Smooth muscle cell (in vitro differentiated cells): ENCODE measurements around the gene OLAH. TPM values are rescaled to one million over a fixed set of nuclear protein-coding genes. Genes with fewer than 3 reads are reported as not detected.

Source experiments
- DNase-seq: peaks from one replicate; lab custom pipeline; 2025; ENCODE audit not compliant: unreplicated experiment; lab: John Stamatoyannopoulos, UW
- H2AFZ ChIP-seq: fragments of 200-600 bp; sonication (generic); 2 replicates; pipeline ENCODE4 v1.6.0; 2016; ENCODE audit warnings: antibody characterized with exemption, low read depth, mild to moderate bottlenecking
- H3F3A ChIP-seq: fragments of 200-600 bp; sonication (generic); 2 replicates; pipeline ENCODE4 v1.6.0; 2017; ENCODE audit warnings: antibody characterized with exemption, low read depth
- H3K27ac ChIP-seq: fragments of 200-600 bp; sonication (generic); 2 replicates; pipeline ENCODE4 v1.5.1; 2016; ENCODE audit warnings: low read depth, mild to moderate bottlenecking
- H3K27me3 ChIP-seq: fragments of 200-600 bp; sonication (generic); 2 replicates; pipeline ENCODE4 v1.6.1; 2016; ENCODE audit warnings: low read depth, mild to moderate bottlenecking
- H3K36me3 ChIP-seq: fragments of 200-600 bp; sonication (generic); 2 replicates; pipeline ENCODE4 v1.5.1; 2016; ENCODE audit warnings: low read depth
- H3K4me1 ChIP-seq: fragments of 200-600 bp; sonication (generic); 2 replicates; pipeline ENCODE4 v1.5.1; 2016; ENCODE audit warnings: low read depth
- H3K4me2 ChIP-seq: fragments of 200-600 bp; sonication (generic); 2 replicates; pipeline ENCODE4 v1.6.0; 2016; ENCODE audit warnings: mild to moderate bottlenecking
- H3K4me3 ChIP-seq: fragments of 200-600 bp; sonication (generic); 2 replicates; pipeline ENCODE4 v1.5.1; 2016; ENCODE audit warnings: mild to moderate bottlenecking
- H3K79me2 ChIP-seq: fragments of 200-600 bp; sonication (generic); 2 replicates; pipeline ENCODE4 v1.6.0; 2016; ENCODE audit warnings: low read depth, mild to moderate bottlenecking
- H3K9ac ChIP-seq: fragments of 200-600 bp; sonication (generic); 2 replicates; pipeline ENCODE4 v1.6.0; 2016; ENCODE audit warnings: low read depth
- H3K9me3 ChIP-seq: fragments of 200-600 bp; sonication (generic); replicated peaks from 2 replicates; pipeline ENCODE4 v1.5.1; 2016; ENCODE audit warnings: low read depth
- H4K20me1 ChIP-seq: fragments of 200-600 bp; sonication (generic); 2 replicates; pipeline ENCODE4 v1.6.0; 2016; ENCODE audit warnings: low read depth
- WGBS: methylation state at CpG from one replicate; pipeline ENCODE4 v1.1.7; 2016; ENCODE audit warnings: low lambda C conversion rate; 5-methylcytosine and 5-hydroxymethylcytosine counted together
- polyA plus RNA-seq: library from polyadenylated mRNA; unstranded; fragments of >200 nt; fragmentation: Nextera tagmentation; extraction: Ambion mirVana; gene quantifications from 2 replicates; pipeline ENCODE4 v1.2.1, GENCODE V29; 2016
- total RNA-seq: library from RNA; depleted of rRNA; stranded (reverse); fragments of >200 nt; gene quantifications from 2 replicates; pipeline ENCODE4 v1.2.3, GENCODE V29; 2014
- TF ChIP-seq, protein P1 (sequence below): fragments of 200-600 bp; sonication (generic); IDR thresholded peaks from 2 replicates; pipeline ENCODE4 v1.5.1; 2017; ENCODE audit warnings: borderline replicate concordance, mild to moderate bottlenecking, antibody characterized with exemption; ENCODE audit not compliant: insufficient read depth, poor library complexity, severe bottlenecking

Gene OLAH
- total and polyA plus RNA-seq, 2 experiments from 2014 or later = not detected

DNA sequence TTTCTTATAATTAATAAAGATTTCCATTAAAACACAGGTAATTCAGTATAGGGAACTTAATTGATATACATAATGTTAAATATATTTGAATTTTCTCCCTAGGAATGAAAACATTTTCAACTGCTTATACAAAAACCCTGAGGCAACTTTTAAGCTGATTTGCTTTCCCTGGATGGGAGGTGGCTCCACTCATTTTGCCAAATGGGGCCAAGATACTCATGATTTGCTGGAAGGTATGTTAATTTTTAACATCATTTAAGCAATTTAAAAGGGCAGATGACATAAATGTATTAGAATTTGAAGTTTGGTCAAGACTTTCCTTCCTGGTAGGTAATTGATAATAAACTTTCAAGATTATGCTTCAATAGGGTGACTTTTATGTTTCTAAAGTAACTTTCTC, 5.8 kb downstream of the OLAH start:
- Histone ChIP-seq H3F3A (no peaks in the 10 kb centered on the region), H3K4me3 (no peak overlapping the region), H3K27me3 (no peaks in the 10 kb centered on the region), H3K9me3 (no peaks in the 10 kb centered on the region), H3K4me2 (no peak overlapping the region), H4K20me1 (no peaks in the 10 kb centered on the region), H2AFZ (no peak overlapping the region), H3K4me1 (no peaks in the 10 kb centered on the region), H3K79me2 (no peaks in the 10 kb centered on the region), H3K9ac (no peak overlapping the region), H3K36me3 (no peaks in the 10 kb centered on the region), H3K27ac (no peak overlapping the region)
- DNase-seq = no peak
- TF ChIP-seq, protein P1, sequence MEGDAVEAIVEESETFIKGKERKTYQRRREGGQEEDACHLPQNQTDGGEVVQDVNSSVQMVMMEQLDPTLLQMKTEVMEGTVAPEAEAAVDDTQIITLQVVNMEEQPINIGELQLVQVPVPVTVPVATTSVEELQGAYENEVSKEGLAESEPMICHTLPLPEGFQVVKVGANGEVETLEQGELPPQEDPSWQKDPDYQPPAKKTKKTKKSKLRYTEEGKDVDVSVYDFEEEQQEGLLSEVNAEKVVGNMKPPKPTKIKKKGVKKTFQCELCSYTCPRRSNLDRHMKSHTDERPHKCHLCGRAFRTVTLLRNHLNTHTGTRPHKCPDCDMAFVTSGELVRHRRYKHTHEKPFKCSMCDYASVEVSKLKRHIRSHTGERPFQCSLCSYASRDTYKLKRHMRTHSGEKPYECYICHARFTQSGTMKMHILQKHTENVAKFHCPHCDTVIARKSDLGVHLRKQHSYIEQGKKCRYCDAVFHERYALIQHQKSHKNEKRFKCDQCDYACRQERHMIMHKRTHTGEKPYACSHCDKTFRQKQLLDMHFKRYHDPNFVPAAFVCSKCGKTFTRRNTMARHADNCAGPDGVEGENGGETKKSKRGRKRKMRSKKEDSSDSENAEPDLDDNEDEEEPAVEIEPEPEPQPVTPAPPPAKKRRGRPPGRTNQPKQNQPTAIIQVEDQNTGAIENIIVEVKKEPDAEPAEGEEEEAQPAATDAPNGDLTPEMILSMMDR = no peak

DNA sequence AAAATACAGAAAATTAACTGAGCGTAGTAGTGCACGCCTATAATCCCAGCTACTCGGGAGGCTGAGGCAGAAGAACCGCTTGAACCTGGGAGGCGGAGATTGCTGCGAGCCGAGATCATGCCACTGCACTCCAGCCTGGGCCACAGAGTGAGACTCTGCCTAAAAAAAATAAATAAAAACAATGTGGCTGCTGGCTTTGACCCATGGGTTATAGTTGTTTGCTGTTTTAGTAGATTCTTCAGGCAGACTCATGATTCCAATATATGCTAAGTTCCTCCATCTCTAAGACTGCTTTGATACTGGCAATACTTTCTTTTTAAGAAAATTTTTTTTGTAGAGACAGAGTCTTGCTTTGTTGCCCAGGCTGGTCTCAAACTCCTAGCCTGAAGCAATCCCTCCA, 8.4 kb downstream of the OLAH start:
- Histone ChIP-seq H3K27ac (no peak overlapping the region), H3K4me2 (no peak overlapping the region), H3K36me3 (no peaks in the 10 kb centered on the region), H3F3A (no peaks in the 10 kb centered on the region), H3K79me2 (no peaks in the 10 kb centered on the region), H3K4me1 (no peaks in the 10 kb centered on the region), H3K27me3 (peaks cover 3% of the 10 kb centered on the region), H3K9ac (no peak overlapping the region), H2AFZ (no peak overlapping the region), H3K9me3 (no peaks in the 10 kb centered on the region), H3K4me3 (no peak overlapping the region), H4K20me1 (no peaks in the 10 kb centered on the region)
- DNase-seq = no peak
- TF ChIP-seq, protein P1 = no peak
- 93% methylated on average over 7 of the region's 7 CpGs for WGBS

DNA sequence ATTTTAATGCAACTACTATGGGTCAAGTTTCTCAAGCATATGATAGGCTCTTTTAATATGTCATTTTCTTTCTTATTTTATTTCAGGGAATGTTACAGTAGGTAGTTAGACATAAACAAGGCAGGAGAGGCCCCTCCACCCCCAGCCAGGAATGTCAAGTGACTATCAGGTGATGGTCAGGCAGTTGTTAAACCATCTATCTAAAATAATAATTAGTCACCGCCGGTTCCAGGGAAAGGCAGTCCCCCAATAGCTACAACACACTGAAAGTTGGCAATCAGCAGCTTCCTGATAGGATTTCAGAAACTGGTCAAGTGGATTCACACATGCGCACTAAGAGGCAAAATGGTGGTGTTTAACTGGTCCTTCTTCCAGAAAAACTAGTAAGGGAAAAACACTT, 9.3 kb downstream of the OLAH start:
- Histone ChIP-seq H3K27ac (no peak overlapping the region), H2AFZ (no peak overlapping the region), H3K4me1 (no peaks in the 10 kb centered on the region), H3F3A (no peaks in the 10 kb centered on the region), H3K4me2 (no peak overlapping the region), H3K9me3 (no peaks in the 10 kb centered on the region), H3K27me3 (peaks cover 3% of the 10 kb centered on the region), H3K79me2 (no peaks in the 10 kb centered on the region), H3K36me3 (no peaks in the 10 kb centered on the region), H4K20me1 (no peaks in the 10 kb centered on the region), H3K9ac (no peak overlapping the region), H3K4me3 (no peak overlapping the region)
- TF ChIP-seq, protein P1 = no peak
- DNase-seq = no peak
- 89% methylated on average over 3 of the region's 3 CpGs for WGBS

DNA sequence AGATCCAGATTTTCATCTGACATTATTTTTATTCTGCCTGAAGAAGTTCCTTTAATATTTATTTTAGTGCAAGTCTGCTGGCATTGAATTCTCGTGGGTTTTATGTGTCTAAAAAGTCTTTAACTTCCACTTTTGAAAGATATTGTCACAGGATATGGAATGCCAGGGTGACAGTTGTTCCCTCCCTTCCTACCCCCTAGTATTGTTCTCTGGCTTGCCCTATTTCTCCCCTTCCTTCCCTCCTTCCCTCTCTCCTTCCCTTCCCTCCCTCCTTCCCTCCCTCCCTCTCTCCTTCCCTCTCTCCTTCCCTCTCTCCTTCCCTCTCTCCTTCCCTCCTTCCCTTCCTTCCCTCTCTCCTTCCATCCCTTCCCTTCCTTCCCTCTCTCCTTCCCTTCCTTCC, 14.9 kb downstream of the OLAH start:
- Histone ChIP-seq H3K79me2 (no peaks in the 10 kb centered on the region), H3F3A (no peaks in the 10 kb centered on the region), H3K4me1 (no peaks in the 10 kb centered on the region), H3K27me3 (peaks cover 3% of the 10 kb centered on the region), H3K36me3 (no peaks in the 10 kb centered on the region), H3K4me3 (no peak overlapping the region), H3K9me3 (no peaks in the 10 kb centered on the region), H3K4me2 (no peak overlapping the region), H3K9ac (no peak overlapping the region), H3K27ac (no peak overlapping the region), H2AFZ (no peak overlapping the region), H4K20me1 (no peaks in the 10 kb centered on the region)
- no peak for DNase-seq
- WGBS = 70% methylated on average over 1 of the region's 1 CpG
- TF ChIP-seq, protein P1 = no peak
